NK-92 treated with Interleukin-12 subunit alpha and Interleukin-12 subunit beta, amount 100 ng/mL, for 24 hours (cell line): ENCODE results near the gene PCSK1.
"Not testable (repeated sequence)": the region's sequence is repeated elsewhere in the genome, so short reads cannot be mapped to it uniquely, and the experiment has no call there.

Source experiments
- DNase-seq: peaks from one replicate; lab custom pipeline; 2025; lab: John Stamatoyannopoulos, UW

The PCSK1 gene

GRCh38 chr5:96372726-96373380, 60.2 kb downstream of the PCSK1 start:
- no peak for DNase-seq

GRCh38 chr5:96370976-96371375, 62.1 kb downstream of the PCSK1 start:
- no peak for DNase-seq

DNA sequence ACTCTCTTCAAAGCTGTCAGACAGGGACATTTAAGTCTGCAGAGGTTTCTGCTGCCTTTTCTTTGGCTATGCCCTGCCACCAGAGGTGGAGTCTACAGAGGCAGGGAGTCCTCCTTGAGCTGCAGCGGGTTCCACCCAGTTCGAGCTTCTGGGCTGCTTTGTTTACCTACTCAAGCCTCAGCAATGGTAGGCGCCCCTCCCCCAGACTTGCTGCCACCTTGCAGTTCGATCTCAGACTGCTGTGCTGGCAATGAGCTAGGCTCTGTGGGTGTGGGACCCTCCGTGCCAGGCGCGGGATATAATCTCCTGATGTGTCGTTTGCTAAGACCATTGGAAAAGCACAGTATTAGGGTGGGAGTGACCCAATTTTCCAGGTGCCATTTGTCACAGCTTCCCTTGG, 65.7 kb downstream of the PCSK1 start:
- DNase-seq = not testable (repeated sequence)

- no peak for DNase-seq
These were observed 78.8 kb downstream of the PCSK1 start for GRCh38 chr5:96354237-96354636.

GRCh38 chr5:96353220-96353619, 79.8 kb downstream of the PCSK1 start:
- DNase-seq = no peak

GRCh38 chr5:96350678-96351077, 82.4 kb downstream of the PCSK1 start:
- no peak for DNase-seq

DNA sequence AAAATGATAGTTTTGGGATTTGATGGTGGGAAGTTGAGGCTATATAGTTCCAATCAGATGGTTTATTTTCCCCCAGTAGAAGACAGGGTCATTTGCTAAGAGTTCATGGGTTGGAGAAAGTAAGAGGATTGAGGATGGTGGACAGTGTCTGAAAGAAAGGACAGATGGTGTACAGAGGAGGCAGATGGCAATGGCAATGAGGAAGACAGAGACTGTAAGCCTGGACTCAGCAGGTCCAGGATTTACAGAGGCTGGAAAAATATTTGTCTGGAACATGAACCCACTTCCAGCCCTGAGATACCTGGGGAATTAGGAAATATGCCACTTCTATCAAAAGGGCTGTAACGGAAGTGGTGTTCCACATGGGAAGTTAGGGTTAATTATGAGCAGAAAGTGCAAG, 84.5 kb downstream of the PCSK1 start:
- DNase-seq = no peak

DNA sequence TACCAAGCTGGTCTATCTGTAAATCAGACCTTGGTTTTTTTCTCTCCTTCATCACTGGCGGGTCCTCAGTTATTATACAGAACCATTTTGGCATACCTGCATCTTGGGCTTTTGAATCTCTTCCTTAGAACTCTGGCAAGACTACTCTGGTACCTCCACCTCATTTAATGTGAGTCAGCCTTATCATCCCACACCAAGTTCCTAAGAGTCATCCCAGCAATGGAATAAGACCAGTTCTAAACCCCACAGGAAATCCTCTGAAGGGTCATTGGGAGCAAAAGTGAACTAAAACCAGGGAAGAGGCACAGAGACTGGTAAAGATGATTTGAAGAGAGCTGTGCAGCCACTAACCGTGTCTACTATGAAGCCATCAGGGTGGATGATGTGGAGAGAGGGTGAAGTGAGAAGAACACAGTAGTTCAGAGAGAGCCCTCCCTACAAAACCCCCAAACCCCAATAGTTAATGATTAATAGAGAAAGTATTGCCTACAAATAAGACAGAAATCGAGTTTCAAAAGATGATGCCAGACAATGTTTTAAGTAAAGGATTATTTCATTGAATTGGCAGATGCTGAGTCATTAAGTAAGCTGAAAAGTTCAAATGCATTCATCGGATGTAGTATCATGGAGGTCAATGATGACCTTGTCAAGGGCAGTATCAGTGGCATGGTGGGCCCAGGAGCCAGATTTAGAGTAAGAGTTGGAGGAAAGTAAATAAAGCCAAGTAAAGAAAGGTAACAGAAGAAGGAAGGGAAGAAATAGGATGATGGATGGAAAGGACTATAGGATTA, 85.4 kb downstream of the PCSK1 start:
- DNase-seq = no peak

DNA sequence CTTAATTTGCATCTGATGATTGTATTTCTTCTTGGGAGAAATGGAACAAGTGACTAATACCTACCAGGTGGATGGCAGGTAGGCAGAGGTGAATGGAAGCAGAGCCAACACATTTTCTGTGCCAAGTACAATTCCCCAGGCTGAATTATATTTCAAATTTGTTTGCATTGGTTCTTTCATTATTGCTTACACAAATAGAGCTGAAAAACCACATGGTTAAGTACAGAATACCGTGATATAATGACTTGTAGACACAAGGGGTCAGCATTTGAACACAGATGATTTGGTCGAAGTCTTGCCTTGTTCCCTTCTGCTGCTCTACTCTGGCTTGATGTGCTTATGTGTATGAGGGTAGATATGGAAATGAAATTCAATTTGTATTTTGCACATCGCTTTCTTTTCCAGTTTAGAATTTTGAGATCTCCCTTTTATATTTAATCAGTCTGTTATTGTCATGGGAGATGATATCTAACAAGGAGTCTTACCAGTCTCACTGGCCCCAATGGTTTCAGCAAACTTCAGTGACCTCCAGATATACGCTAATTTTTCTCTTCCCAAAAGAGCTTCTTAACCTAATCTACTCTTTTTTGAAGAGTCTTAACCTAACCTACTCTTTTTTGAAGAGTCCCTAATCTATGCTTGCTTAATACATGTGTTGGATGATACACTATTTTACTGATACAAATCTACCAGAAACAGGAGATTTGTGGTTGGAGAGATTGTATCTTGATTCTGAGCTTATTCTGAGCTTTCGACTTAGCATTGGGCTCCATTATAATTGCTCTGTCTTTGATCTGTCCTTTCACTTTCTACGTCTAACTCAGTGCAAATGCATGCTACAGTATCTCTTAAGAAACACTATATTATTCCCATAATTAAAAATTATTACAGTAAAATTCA, 88.1 kb downstream of the PCSK1 start:
- no peak for DNase-seq

GRCh38 chr5:96343094-96343493, 90.0 kb downstream of the PCSK1 start:
- no peak for DNase-seq

GRCh38 chr5:96342581-96342980, 90.5 kb downstream of the PCSK1 start:
- no peak for DNase-seq
